Body of pancreas (tissue), 4 donors: ENCODE results near the gene NUDT7. TPM values are rescaled to one million over a fixed set of nuclear protein-coding genes. Genes with fewer than 3 reads are reported as not detected.

Experiments used
- ATAC-seq: fragments of 150-250 bp; one replicate; pipeline ENCODE4 v1.9.1; 2016
- DNase-seq, 4 donors: peaks; one replicate each; pipeline ENCODE4 v3.0.0-alpha.2; 2019
- H3K27ac ChIP-seq, 4 donors: fragments of 200-600 bp; sonication (generic); 1 replicate in 3 of 4; 2 replicates in 1 of 4; pipeline versions ENCODE4 v1.5.1 to v1.6.1; 2016 to 2019; ENCODE audit warnings: mild to moderate bottlenecking in 1 of 4, mixed read lengths in 1 of 4, moderate library complexity in 1 of 4
- H3K27me3 ChIP-seq, 2 donors: fragments of 200-600 bp; sonication (generic); one replicate each; pipeline ENCODE4 v1.6.0; 2016; ENCODE audit warnings: mild to moderate bottlenecking in 1 of 2
- H3K36me3 ChIP-seq, 2 donors: fragments of 200-600 bp; sonication (generic); replicated peaks in 1 of 2; 2 replicates each; pipeline ENCODE4 v1.5.1; 2016; ENCODE audit warnings: low read depth in 2 of 2; ENCODE audit not compliant: insufficient read depth in 1 of 2
- H3K4me1 ChIP-seq: fragments of 200-600 bp; sonication (generic); one replicate; pipeline ENCODE4 v1.6.0; 2016
- H3K4me3 ChIP-seq, 2 donors: fragments of 200-600 bp; sonication (generic); 1 replicate in 1 of 2; 2 replicates in 1 of 2; pipeline ENCODE4 v1.5.1; 2016 to 2019
- H3K9me3 ChIP-seq, 3 donors: fragments of 200-600 bp; sonication (generic); 1 replicate in 2 of 3; 2 replicates in 1 of 3; pipeline ENCODE4 v1.5.1; 2016
- CTCF ChIP-seq, 7 experiments: fragments of 450-650 bp in 4 of 7; fragments of 200-600 bp in 3 of 7; sonication (generic) in 3 of 7; IDR thresholded peaks; one replicate each; pipeline ENCODE4 v1.5.1; 2016 to 2019; ENCODE audit warnings: antibody characterized with exemption in 7 of 7
- POLR2A ChIP-seq, 3 donors: fragments of 450-650 bp; IDR thresholded peaks; one replicate each; pipeline ENCODE4 v1.6.1; 2016; ENCODE audit warnings: antibody characterized with exemption in 3 of 3, mild to moderate bottlenecking in 2 of 3
- WGBS, 2 donors: methylation state at CpG; one replicate each; pipeline ENCODE4 v1.1.5; 2017; 5-methylcytosine and 5-hydroxymethylcytosine counted together
- intact Hi-C: fragments of 100-400 bp; cut with DNase I; formaldehyde crosslinking; loops from one replicate; pipeline ENCODE4 v1.15.1; 2023
- total RNA-seq, 2 donors: library from RNA; depleted of rRNA; stranded (reverse); fragments of >200 nt; gene quantifications; one replicate each; pipeline ENCODE4 v1.1.0, GENCODE V29; 2016

Gene NUDT7
- total RNA-seq, 2 donors from 2014 or later = 5.2 to 9.2 TPM

- TF ChIP-seq CTCF (IDR thresholded peaks at IDR 0.05) (no peak), POLR2A (IDR thresholded peaks at IDR 0.05) (no peak)
- Histone ChIP-seq H3K4me1 (no peaks in the 10 kb centered on the region), H3K4me3 (no peak overlapping the region), H3K36me3 (no peaks in the 10 kb centered on the region), H3K9me3 (no peaks in the 10 kb centered on the region), H3K27me3 (no peaks in the 10 kb centered on the region), H3K27ac (no peak overlapping the region)
- intact Hi-C loops = loop anchor here (5.0 kb wide), 1 partner anchor 288 kb away; no protein-coding TSS in a partner anchor
- ATAC-seq (no peak), DNase-seq (no peak)
- 51 to 52% methylated on average over 3 of the region's 3 CpGs for WGBS, 2 donors
These were observed 42.9 kb upstream of the NUDT7 start for GRCh38 chr16:77679391-77679790.

GRCh38 chr16:77679901-77680300, 42.4 kb upstream of the NUDT7 start:
- WGBS, 2 donors = 59 to 62% methylated on average over 3 of the region's 3 CpGs
- Histone ChIP-seq H3K27ac (no peak overlapping the region), H3K9me3 (no peaks in the 10 kb centered on the region), H3K4me3 (no peak overlapping the region), H3K4me1 (no peaks in the 10 kb centered on the region), H3K27me3 (no peaks in the 10 kb centered on the region), H3K36me3 (no peaks in the 10 kb centered on the region)
- ATAC-seq = no peak
- intact Hi-C loops = loop anchor here (5.0 kb wide), 1 partner anchor 287 kb away; no protein-coding TSS in a partner anchor
- DNase-seq = no peak
- no peak for TF ChIP-seq CTCF (IDR thresholded peaks at IDR 0.05)
- TF ChIP-seq POLR2A (IDR thresholded peaks at IDR 0.05) = no peak

- Histone ChIP-seq H3K27ac (no peak overlapping the region), H3K9me3 (no peaks in the 10 kb centered on the region), H3K27me3 (no peaks in the 10 kb centered on the region), H3K4me1 (no peaks in the 10 kb centered on the region), H3K4me3 (no peak overlapping the region), H3K36me3 (no peaks in the 10 kb centered on the region)
- intact Hi-C loops = no loop called here
- 96 to 98% methylated on average over 3 of the region's 3 CpGs for WGBS, 2 donors
- no peak for TF ChIP-seq CTCF (IDR thresholded peaks at IDR 0.05)
- TF ChIP-seq POLR2A (IDR thresholded peaks at IDR 0.05) = no peak
- ATAC-seq (no peak), DNase-seq (no peak)
These were observed 41.8 kb upstream of the NUDT7 start for GRCh38 chr16:77680496-77680895.

- Histone ChIP-seq H3K4me3 (no peak overlapping the region), H3K36me3 (no peaks in the 10 kb centered on the region), H3K9me3 (no peaks in the 10 kb centered on the region), H3K27ac (no peak overlapping the region), H3K27me3 (no peaks in the 10 kb centered on the region), H3K4me1 (no peaks in the 10 kb centered on the region)
- DNase-seq = no peak
- no peak for ATAC-seq
- intact Hi-C loops = no loop called here
- WGBS, 2 donors = 70 to 72% methylated on average over 10 of the region's 10 CpGs
- no peak for TF ChIP-seq CTCF (IDR thresholded peaks at IDR 0.05)
- no peak for TF ChIP-seq POLR2A (IDR thresholded peaks at IDR 0.05)
These were observed 39.7 kb upstream of the NUDT7 start for GRCh38 chr16:77682586-77682985.

- WGBS, 2 donors = 54% methylated on average over 4 of the region's 4 CpGs
- Histone ChIP-seq H3K36me3 (no peaks in the 10 kb centered on the region), H3K9me3 (no peaks in the 10 kb centered on the region), H3K4me1 (no peaks in the 10 kb centered on the region), H3K27me3 (no peaks in the 10 kb centered on the region), H3K27ac (no peak overlapping the region), H3K4me3 (no peak overlapping the region)
- ATAC-seq (no peak), DNase-seq (no peak)
- intact Hi-C loops = no loop called here
- no peak for TF ChIP-seq POLR2A (IDR thresholded peaks at IDR 0.05)
- no peak for TF ChIP-seq CTCF (IDR thresholded peaks at IDR 0.05)
These were observed 38.7 kb upstream of the NUDT7 start for GRCh38 chr16:77683397-77684180.
